Neural cell (in vitro differentiated cells): ENCODE data around the gene GAR1. TPM values are rescaled to one million over a fixed set of nuclear protein-coding genes. Genes with fewer than 3 reads are reported as not detected.

Experiments
- H2AFZ ChIP-seq: fragments of 200-600, 300-800 bp; sonication (generic), shearing (Covaris generic); 2 replicates; pipeline ENCODE4 v1.6.0; 2014; ENCODE audit warnings: low read depth, mild to moderate bottlenecking, antibody characterized with exemption, low read length, moderate library complexity
- H3F3A ChIP-seq: fragments of 200-600 bp; shearing (Covaris generic); 2 replicates; pipeline ENCODE4 v1.6.1; 2016; ENCODE audit warnings: mild to moderate bottlenecking, moderate library complexity, mixed read lengths, antibody characterized with exemption, low read length; ENCODE audit not compliant: insufficient read depth, poor library complexity, severe bottlenecking
- H3K27ac ChIP-seq: fragments of 200-600, 300-800 bp; sonication (generic), shearing (Covaris generic); 2 replicates; pipeline ENCODE4 v1.5.1; 2014; ENCODE audit warnings: mild to moderate bottlenecking, low read length, moderate library complexity
- H3K27me3 ChIP-seq: fragments of 300-800, 200-600 bp; sonication (generic), shearing (Covaris generic); 2 replicates; pipeline ENCODE4 v1.6.0; 2014; ENCODE audit warnings: mild to moderate bottlenecking, low read depth, low read length, moderate library complexity; ENCODE audit not compliant: insufficient read depth
- H3K36me3 ChIP-seq: fragments of 300-800, 200-600 bp; sonication (generic), shearing (Covaris generic); 2 replicates; pipeline ENCODE4 v1.5.1; 2014; ENCODE audit warnings: mild to moderate bottlenecking, antibody characterized with exemption, low read length, moderate library complexity; ENCODE audit not compliant: insufficient read depth
- H3K4me2 ChIP-seq: fragments of 300-800, 200-600 bp; sonication (generic), shearing (Covaris generic); 2 replicates; pipeline ENCODE4 v1.6.0; 2014; ENCODE audit warnings: mild to moderate bottlenecking, low read length
- H3K4me3 ChIP-seq: fragments of 300-800, 200-600 bp; sonication (generic), shearing (Covaris generic); 2 replicates; pipeline ENCODE4 v1.5.1; 2014; ENCODE audit warnings: mild to moderate bottlenecking, low read length, moderate library complexity
- H3K79me2 ChIP-seq: fragments of 200-600 bp; shearing (Covaris generic); replicated peaks from 2 replicates; pipeline ENCODE4 v1.6.0; 2014; ENCODE audit warnings: mild to moderate bottlenecking, low read length, moderate library complexity; ENCODE audit not compliant: insufficient read depth
- H3K9ac ChIP-seq: fragments of 300-800, 200-600 bp; sonication (generic), shearing (Covaris generic); 2 replicates; pipeline ENCODE4 v1.6.1; 2016; ENCODE audit warnings: mild to moderate bottlenecking, low read length, mixed read lengths
- H3K9me2 ChIP-seq: fragments of 200-600 bp; shearing (Covaris generic); 2 replicates; pipeline ENCODE4 v1.6.1; 2016; ENCODE audit warnings: mild to moderate bottlenecking, low read length, mixed read lengths; ENCODE audit not compliant: insufficient read depth
- H3K9me3 ChIP-seq: fragments of 200-600, 300-800 bp; sonication (generic), shearing (Covaris generic); 2 replicates; pipeline ENCODE4 v1.6.1; 2016; ENCODE audit warnings: mild to moderate bottlenecking, mixed run types, low read length, moderate library complexity, mixed read lengths
- H4K20me1 ChIP-seq: fragments of 200-600 bp; shearing (Covaris generic); 2 replicates; pipeline ENCODE4 v1.6.1; 2016; ENCODE audit warnings: mild to moderate bottlenecking, mixed run types; ENCODE audit not compliant: insufficient read depth
- CTCF ChIP-seq: fragments of 450-650 bp; IDR thresholded peaks from 2 replicates; pipeline ENCODE4 v1.5.1; 2014; ENCODE audit warnings: antibody characterized with exemption, mild to moderate bottlenecking, moderate library complexity; ENCODE audit not compliant: poor library complexity, severe bottlenecking
- EP300 ChIP-seq: fragments of 450-650 bp; conservative IDR thresholded peaks from 2 replicates; pipeline ENCODE4 v1.6.1; 2014; ENCODE audit warnings: antibody characterized with exemption, mild to moderate bottlenecking, moderate library complexity; ENCODE audit not compliant: poor library complexity, severe bottlenecking
- EZH2 ChIP-seq: fragments of 200-600, 300-800 bp; shearing (Covaris generic), sonication (generic); IDR thresholded peaks from 2 replicates; pipeline ENCODE4 v1.6.1; 2014; ENCODE audit warnings: antibody characterized with exemption, low read length, borderline replicate concordance, mild to moderate bottlenecking; ENCODE audit not compliant: insufficient read depth, poor library complexity, severe bottlenecking
- MXI1 ChIP-seq: fragments of 450-650 bp; conservative IDR thresholded peaks from 2 replicates; pipeline ENCODE4 v1.6.1; 2014; ENCODE audit warnings: antibody characterized with exemption, mild to moderate bottlenecking; ENCODE audit not compliant: poor library complexity, severe bottlenecking
- POLR2AphosphoS5 ChIP-seq: IDR thresholded peaks from 2 replicates; pipeline ENCODE4 v1.6.1; 2012
- RAD21 ChIP-seq: fragments of 450-650 bp; conservative IDR thresholded peaks from 2 replicates; pipeline ENCODE4 v1.6.1; 2014; ENCODE audit warnings: antibody characterized with exemption, mild to moderate bottlenecking, moderate library complexity
- REST ChIP-seq: IDR thresholded peaks from 2 replicates; pipeline ENCODE4 v1.6.1; 2012; ENCODE audit warnings: borderline replicate concordance
- SMC3 ChIP-seq: fragments of 450-650 bp; conservative IDR thresholded peaks from 2 replicates; pipeline ENCODE4 v1.6.1; 2014; ENCODE audit warnings: antibody characterized with exemption, mild to moderate bottlenecking, moderate library complexity; ENCODE audit not compliant: poor library complexity
- TAF1 ChIP-seq: IDR thresholded peaks from 2 replicates; pipeline ENCODE4 v1.6.1; 2012; ENCODE audit warnings: low read depth
- polyA plus RNA-seq: library from polyadenylated mRNA; depleted of rRNA; stranded (reverse); fragments of >200 nt; gene quantifications from 2 replicates; pipeline ENCODE4 v1.2.3, GENCODE V29; 2014

GAR1 gene
- polyA plus RNA-seq, 1 donor from 2014 or later: 9.1 TPM

GRCh38 chr4:109786846-109787245 lies 28.7 kb upstream of the GAR1 start:
- Histone ChIP-seq H3K4me3 (no peak overlapping the region), H3F3A (no peaks in the 10 kb centered on the region), H3K9me3 (no peaks in the 10 kb centered on the region), H3K79me2 (no peaks in the 10 kb centered on the region), H3K27me3 (no peaks in the 10 kb centered on the region), H3K27ac (no peak overlapping the region), H3K9ac (no peak overlapping the region), H3K9me2 (no peaks in the 10 kb centered on the region), H3K36me3 (no peaks in the 10 kb centered on the region), H2AFZ (no peak overlapping the region), H4K20me1 (no peaks in the 10 kb centered on the region), H3K4me2 (no peak overlapping the region)
- TF ChIP-seq POLR2AphosphoS5 (no peak), SMC3 (no peak), CTCF (no peak), RAD21 (no peak), EZH2 (no peak), REST (no peak), MXI1 (no peak), TAF1 (no peak), EP300 (no peak)

GRCh38 chr4:109787807-109788206 lies 27.8 kb upstream of the GAR1 start:
- Histone ChIP-seq H4K20me1 (no peaks in the 10 kb centered on the region), H3K36me3 (no peaks in the 10 kb centered on the region), H3K4me3 (no peak overlapping the region), H3K9me2 (no peaks in the 10 kb centered on the region), H3K4me2 (no peak overlapping the region), H2AFZ (no peak overlapping the region), H3K27me3 (no peaks in the 10 kb centered on the region), H3F3A (no peaks in the 10 kb centered on the region), H3K27ac (no peak overlapping the region), H3K9ac (no peak overlapping the region), H3K9me3 (no peaks in the 10 kb centered on the region), H3K79me2 (no peaks in the 10 kb centered on the region)
- TF ChIP-seq SMC3 (no peak), EZH2 (no peak), EP300 (no peak), REST (no peak), CTCF (no peak), TAF1 (no peak), RAD21 (no peak), MXI1 (no peak), POLR2AphosphoS5 (no peak)
